ENCODE measurements around the gene CAPRIN1. TPM values are rescaled to one million over a fixed set of nuclear protein-coding genes. Genes with fewer than 3 reads are reported as not detected.

Gene CAPRIN1
- total RNA-seq, 1 experiment from 2014 or later = 1,470 TPM

GRCh38 chr11:34055218-34056000 lies 3.9 kb downstream of the CAPRIN1 start:
- Histone ChIP-seq H3K9me3 (ENCODE audit: low read depth, low read length, poor library complexity, severe bottlenecking) (no peaks in the 10 kb centered on the region), H3K4me3 (ENCODE audit: low read depth, low read length, poor library complexity, severe bottlenecking) (peak overlapping the region; percentile 71), H3K36me3 (ENCODE audit: insufficient read depth, low read length, poor library complexity, severe bottlenecking) (peaks cover 82% of the 10 kb centered on the region), H3K4me1 (ENCODE audit: insufficient read depth, low read length, poor library complexity, severe bottlenecking) (peaks cover 58% of the 10 kb centered on the region), H3K27me3 (replicated peaks; ENCODE audit: insufficient read depth, low read depth, low read length, poor library complexity) (no peaks in the 10 kb centered on the region), H3K27ac (ENCODE audit: low read depth, low read length, poor library complexity, severe bottlenecking) (peak overlapping the region; percentile 99)
- no peak for TF ChIP-seq EZH2 (IDR thresholded peaks at IDR 0.05; ENCODE audit: borderline replicate concordance, low read depth, low read length, poor library complexity, severe bottlenecking)
- TF ChIP-seq, protein P1, sequence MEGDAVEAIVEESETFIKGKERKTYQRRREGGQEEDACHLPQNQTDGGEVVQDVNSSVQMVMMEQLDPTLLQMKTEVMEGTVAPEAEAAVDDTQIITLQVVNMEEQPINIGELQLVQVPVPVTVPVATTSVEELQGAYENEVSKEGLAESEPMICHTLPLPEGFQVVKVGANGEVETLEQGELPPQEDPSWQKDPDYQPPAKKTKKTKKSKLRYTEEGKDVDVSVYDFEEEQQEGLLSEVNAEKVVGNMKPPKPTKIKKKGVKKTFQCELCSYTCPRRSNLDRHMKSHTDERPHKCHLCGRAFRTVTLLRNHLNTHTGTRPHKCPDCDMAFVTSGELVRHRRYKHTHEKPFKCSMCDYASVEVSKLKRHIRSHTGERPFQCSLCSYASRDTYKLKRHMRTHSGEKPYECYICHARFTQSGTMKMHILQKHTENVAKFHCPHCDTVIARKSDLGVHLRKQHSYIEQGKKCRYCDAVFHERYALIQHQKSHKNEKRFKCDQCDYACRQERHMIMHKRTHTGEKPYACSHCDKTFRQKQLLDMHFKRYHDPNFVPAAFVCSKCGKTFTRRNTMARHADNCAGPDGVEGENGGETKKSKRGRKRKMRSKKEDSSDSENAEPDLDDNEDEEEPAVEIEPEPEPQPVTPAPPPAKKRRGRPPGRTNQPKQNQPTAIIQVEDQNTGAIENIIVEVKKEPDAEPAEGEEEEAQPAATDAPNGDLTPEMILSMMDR (conservative IDR thresholded peaks at IDR 0.05; ENCODE audit: low read depth, low read length) = no peak
- CTCF ChIA-PET = interaction anchor here (0.6 kb wide), 1 partner anchor 11 kb away, joined by 5 read pairs; no protein-coding TSS in a partner anchor
- peak; percentile 60 for DNase-seq (ENCODE audit: low spot score)
- intact Hi-C loops (cut with micrococcal nuclease; ENCODE audit: unreplicated experiment) = no loop called here
- no TSS peak for BruUV-seq (replicated peaks)
- POLR2A ChIA-PET (ENCODE audit: low non-redundant PET) = interaction anchor here (0.6 to 0.7 kb wide), 2 partner anchors 186 to 510 kb away, joined by 3 to 4 read pairs; no protein-coding TSS in a partner anchor

DNA sequence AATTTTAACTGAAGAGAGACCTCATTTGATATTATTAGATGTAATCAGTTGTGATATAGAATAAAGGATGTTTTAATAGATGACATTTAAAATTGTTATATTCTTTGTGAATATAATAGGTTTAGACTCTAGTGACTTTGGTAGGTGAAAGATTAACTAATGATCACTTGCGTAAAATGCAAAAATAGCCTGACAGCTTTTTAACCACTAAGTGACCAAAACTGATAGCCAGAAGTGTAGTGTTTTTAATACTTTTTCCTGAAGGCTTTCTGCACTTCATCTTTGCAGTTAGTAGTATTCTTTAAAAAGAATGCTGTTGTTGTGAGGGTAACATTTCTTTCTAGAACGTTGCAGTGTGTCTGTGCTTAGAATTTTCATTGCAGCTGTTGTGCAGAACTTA lies 5.1 kb downstream of the CAPRIN1 start:
- CTCF ChIA-PET = no interaction called here
- no peaks in the 10 kb centered on the region for H3K27me3 ChIP-seq (replicated peaks; ENCODE audit: insufficient read depth, low read depth, low read length, poor library complexity)
- intact Hi-C loops (cut with micrococcal nuclease; ENCODE audit: unreplicated experiment) = no loop called here
- BruUV-seq (replicated peaks) = no TSS peak
- no peaks in the 10 kb centered on the region for H3K9me3 ChIP-seq (ENCODE audit: low read depth, low read length, poor library complexity, severe bottlenecking)
- TF ChIP-seq EZH2 (IDR thresholded peaks at IDR 0.05; ENCODE audit: borderline replicate concordance, low read depth, low read length, poor library complexity, severe bottlenecking) = no peak
- peak overlapping the region; percentile 71 for H3K4me3 ChIP-seq (ENCODE audit: low read depth, low read length, poor library complexity, severe bottlenecking)
- peaks cover 63% of the 10 kb centered on the region for H3K4me1 ChIP-seq (ENCODE audit: insufficient read depth, low read length, poor library complexity, severe bottlenecking)
- POLR2A ChIA-PET (ENCODE audit: low non-redundant PET) = interaction anchor here (0.5 kb wide), 1 partner anchor 45 kb away, joined by 3 read pairs; no protein-coding TSS in a partner anchor
- no peak for DNase-seq (ENCODE audit: low spot score)
- peaks cover 95% of the 10 kb centered on the region for H3K36me3 ChIP-seq (ENCODE audit: insufficient read depth, low read length, poor library complexity, severe bottlenecking)
- peak overlapping the region; percentile 99 for H3K27ac ChIP-seq (ENCODE audit: low read depth, low read length, poor library complexity, severe bottlenecking)

DNA sequence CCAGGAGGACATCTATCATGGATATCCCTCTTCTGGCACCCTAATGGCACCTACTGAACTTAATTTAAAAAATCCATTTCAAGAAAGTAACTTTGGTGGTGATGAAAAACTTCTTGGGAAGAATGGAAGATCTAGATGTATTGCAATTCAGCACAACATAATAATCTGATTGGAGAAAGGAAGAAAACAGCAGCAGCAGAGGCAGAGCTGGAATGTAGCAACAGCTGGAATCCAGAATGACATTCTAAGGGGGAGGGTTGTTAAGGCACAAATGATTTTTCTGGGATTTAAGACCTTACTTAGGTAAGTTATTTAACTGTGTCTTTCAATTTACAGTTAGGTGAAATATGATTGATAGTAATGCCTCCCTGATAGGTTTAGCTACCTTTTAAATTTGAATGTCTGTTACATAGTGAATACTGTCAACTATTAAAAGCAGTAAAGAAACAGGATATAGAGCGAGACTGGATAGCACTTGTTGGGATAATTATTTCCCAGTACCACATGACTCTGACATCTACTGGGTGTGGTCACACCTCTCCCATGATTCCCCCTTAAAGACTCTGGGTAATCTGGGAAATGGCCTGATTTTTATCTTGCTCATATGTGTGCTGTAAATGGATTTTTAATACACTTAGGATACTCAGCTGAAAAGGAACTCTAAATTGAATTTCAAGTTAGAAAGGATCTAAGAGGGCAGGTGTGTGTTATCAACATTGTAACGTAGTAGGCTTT lies 11.7 kb downstream of the CAPRIN1 start:
- intact Hi-C loops (cut with micrococcal nuclease; ENCODE audit: unreplicated experiment) = no loop called here
- no peak overlapping the region for H3K4me3 ChIP-seq (ENCODE audit: low read depth, low read length, poor library complexity, severe bottlenecking)
- BruUV-seq (replicated peaks) = TSS peak; percentile 0
- CTCF ChIA-PET = no interaction called here
- peak overlapping the region; percentile 2 for H3K27ac ChIP-seq (ENCODE audit: low read depth, low read length, poor library complexity, severe bottlenecking)
- no peak for TF ChIP-seq EZH2 (IDR thresholded peaks at IDR 0.05; ENCODE audit: borderline replicate concordance, low read depth, low read length, poor library complexity, severe bottlenecking)
- TF ChIP-seq, protein P1 (conservative IDR thresholded peaks at IDR 0.05; ENCODE audit: low read depth, low read length) = no peak
- DNase-seq (ENCODE audit: low spot score) = peak; percentile 68
- POLR2A ChIA-PET (ENCODE audit: low non-redundant PET) = interaction anchor here (0.6 kb wide), 1 partner anchor 12 kb away, joined by 5 read pairs; no protein-coding TSS in a partner anchor
- no peaks in the 10 kb centered on the region for H3K27me3 ChIP-seq (replicated peaks; ENCODE audit: insufficient read depth, low read depth, low read length, poor library complexity)
- no peaks in the 10 kb centered on the region for H3K9me3 ChIP-seq (ENCODE audit: low read depth, low read length, poor library complexity, severe bottlenecking)
- peaks cover 93% of the 10 kb centered on the region for H3K36me3 ChIP-seq (ENCODE audit: insufficient read depth, low read length, poor library complexity, severe bottlenecking)
- H3K4me1 ChIP-seq (ENCODE audit: insufficient read depth, low read length, poor library complexity, severe bottlenecking) = peaks cover 86% of the 10 kb centered on the region
